MM.1S (cell line): ENCODE measurements around the gene MEIS2.

Experiments
- DNase-seq: peaks from one replicate; pipeline ENCODE4 v3.0.0-alpha.2; 2015
- H2AFZ ChIP-seq: fragments of 300-600 bp; sonication (generic); 2 replicates; pipeline ENCODE4 v1.6.0; 2016; ENCODE audit warnings: antibody characterized with exemption, low read length
- H3F3A ChIP-seq: fragments of 300-600 bp; sonication (generic); 2 replicates; pipeline ENCODE4 v1.6.1; 2016; ENCODE audit warnings: mild to moderate bottlenecking, antibody characterized with exemption, low read length, moderate library complexity, mixed read lengths; ENCODE audit not compliant: insufficient read depth
- H3K27ac ChIP-seq: fragments of 300-600 bp; sonication (generic); 2 replicates; pipeline ENCODE4 v1.5.1; 2016; ENCODE audit warnings: mild to moderate bottlenecking, low read length
- H3K27me3 ChIP-seq: fragments of 300-600 bp; sonication (generic); replicated peaks from 2 replicates; pipeline ENCODE4 v1.6.0; 2016; ENCODE audit warnings: low read length; ENCODE audit not compliant: insufficient read depth
- H3K36me3 ChIP-seq: fragments of 300-600 bp; sonication (generic); replicated peaks from 2 replicates; pipeline ENCODE4 v1.6.1; 2016; ENCODE audit warnings: mild to moderate bottlenecking, low read length, mixed read lengths; ENCODE audit not compliant: insufficient read depth
- H3K4me1 ChIP-seq: fragments of 300-600 bp; sonication (generic); 2 replicates; pipeline ENCODE4 v1.6.1; 2016; ENCODE audit warnings: low read length, mixed read lengths
- H3K4me2 ChIP-seq: fragments of 300-600 bp; sonication (generic); 2 replicates; pipeline ENCODE4 v1.6.0; 2016; ENCODE audit warnings: low read depth, low read length
- H3K4me3 ChIP-seq: fragments of 300-600 bp; sonication (generic); 2 replicates; pipeline ENCODE4 v1.5.1; 2016; ENCODE audit warnings: low read length, mixed read lengths
- H3K79me2 ChIP-seq: fragments of 300-600 bp; sonication (generic); 2 replicates; pipeline ENCODE4 v1.6.1; 2016; ENCODE audit warnings: mixed run types, low read length, mixed read lengths
- H3K9ac ChIP-seq: fragments of 300-600 bp; sonication (generic); 2 replicates; pipeline ENCODE4 v1.6.1; 2016; ENCODE audit warnings: low read length, mixed read lengths
- H3K9me2 ChIP-seq: fragments of 300-600 bp; sonication (generic); replicated peaks from 2 replicates; pipeline ENCODE4 v1.6.1; 2016; ENCODE audit warnings: mild to moderate bottlenecking, low read length, mixed read lengths; ENCODE audit not compliant: insufficient read depth
- H3K9me3 ChIP-seq: fragments of 300-600 bp; sonication (generic); replicated peaks from 2 replicates; pipeline ENCODE4 v1.6.1; 2016; ENCODE audit warnings: mild to moderate bottlenecking, low read length, mixed read lengths; ENCODE audit not compliant: insufficient read depth
- H4K20me1 ChIP-seq: fragments of 300-600 bp; sonication (generic); 2 replicates; pipeline ENCODE4 v1.6.1; 2016; ENCODE audit warnings: mild to moderate bottlenecking, low read length, moderate library complexity, mixed read lengths; ENCODE audit not compliant: insufficient read depth
- EZH2 ChIP-seq: fragments of 300-600 bp; sonication (generic); optimal IDR thresholded peaks from 2 replicates; pipeline ENCODE3; 2017; ENCODE audit warnings: low read depth, mild to moderate bottlenecking, antibody characterized with exemption, low read length, mixed read lengths
- EZH2phosphoT487 ChIP-seq: fragments of 300-600 bp; sonication (generic); IDR thresholded peaks from 2 replicates; pipeline ENCODE4 v1.6.1; 2018; ENCODE audit warnings: antibody characterized with exemption, low read length
- TF ChIP-seq, protein P1 (sequence below): fragments of 300-600 bp; sonication (generic); IDR thresholded peaks from 2 replicates; pipeline ENCODE4 v1.5.1; 2016; ENCODE audit warnings: antibody characterized with exemption, low read length, mixed read lengths

MEIS2 gene

DNA sequence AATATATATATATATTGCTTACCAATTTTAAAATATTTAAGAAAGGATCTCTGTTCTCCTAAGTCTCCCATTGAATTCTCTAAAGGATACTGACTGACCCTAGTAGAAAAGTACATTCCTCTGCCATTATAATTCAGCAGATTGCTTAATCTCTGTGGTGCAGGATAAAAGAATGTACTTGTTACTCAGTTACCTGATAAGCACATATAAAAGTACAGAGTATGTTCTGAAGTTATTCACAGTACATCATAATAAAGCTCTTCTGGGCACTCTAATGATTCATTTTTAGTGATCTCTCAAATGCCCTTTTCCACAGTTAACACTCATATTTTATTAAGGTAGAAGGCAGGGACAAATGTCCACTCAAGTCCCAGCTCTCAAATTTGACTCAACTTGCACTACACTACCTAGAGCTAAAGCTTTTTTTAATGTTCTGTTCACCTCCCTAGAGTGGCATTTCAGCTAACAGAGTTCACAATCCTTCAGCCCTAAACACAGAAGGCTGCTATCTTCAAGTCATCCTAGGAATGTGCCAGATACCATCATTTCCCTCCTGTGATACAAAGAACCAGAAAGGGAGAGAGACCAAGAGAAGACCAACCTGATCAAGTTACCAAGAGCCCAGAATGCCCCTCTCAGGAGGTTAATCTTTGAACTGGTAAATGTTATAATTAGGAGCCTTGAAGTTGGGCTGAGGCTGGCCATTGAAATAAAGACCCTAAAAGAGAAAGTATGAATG lies 53.3 kb downstream of the MEIS2 start:
- no peak overlapping the region for H3K9ac ChIP-seq
- no peaks in the 10 kb centered on the region for H3K4me1 ChIP-seq
- H3K27me3 ChIP-seq, result no peaks in the 10 kb centered on the region
- no peaks in the 10 kb centered on the region for H4K20me1 ChIP-seq
- H3K4me3 ChIP-seq, result no peak overlapping the region
- DNase-seq, result no peak
- TF ChIP-seq EZH2phosphoT487 (no peak), EZH2 (no peak)
- TF ChIP-seq, protein P1, sequence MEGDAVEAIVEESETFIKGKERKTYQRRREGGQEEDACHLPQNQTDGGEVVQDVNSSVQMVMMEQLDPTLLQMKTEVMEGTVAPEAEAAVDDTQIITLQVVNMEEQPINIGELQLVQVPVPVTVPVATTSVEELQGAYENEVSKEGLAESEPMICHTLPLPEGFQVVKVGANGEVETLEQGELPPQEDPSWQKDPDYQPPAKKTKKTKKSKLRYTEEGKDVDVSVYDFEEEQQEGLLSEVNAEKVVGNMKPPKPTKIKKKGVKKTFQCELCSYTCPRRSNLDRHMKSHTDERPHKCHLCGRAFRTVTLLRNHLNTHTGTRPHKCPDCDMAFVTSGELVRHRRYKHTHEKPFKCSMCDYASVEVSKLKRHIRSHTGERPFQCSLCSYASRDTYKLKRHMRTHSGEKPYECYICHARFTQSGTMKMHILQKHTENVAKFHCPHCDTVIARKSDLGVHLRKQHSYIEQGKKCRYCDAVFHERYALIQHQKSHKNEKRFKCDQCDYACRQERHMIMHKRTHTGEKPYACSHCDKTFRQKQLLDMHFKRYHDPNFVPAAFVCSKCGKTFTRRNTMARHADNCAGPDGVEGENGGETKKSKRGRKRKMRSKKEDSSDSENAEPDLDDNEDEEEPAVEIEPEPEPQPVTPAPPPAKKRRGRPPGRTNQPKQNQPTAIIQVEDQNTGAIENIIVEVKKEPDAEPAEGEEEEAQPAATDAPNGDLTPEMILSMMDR, result no peak
- H3K27ac ChIP-seq, result no peak overlapping the region
- no peaks in the 10 kb centered on the region for H3F3A ChIP-seq
- no peak overlapping the region for H3K4me2 ChIP-seq
- H3K9me2 ChIP-seq, result no peaks in the 10 kb centered on the region
- no peak overlapping the region for H2AFZ ChIP-seq
- H3K79me2 ChIP-seq, result no peaks in the 10 kb centered on the region
- H3K36me3 ChIP-seq, result no peaks in the 10 kb centered on the region
- no peaks in the 10 kb centered on the region for H3K9me3 ChIP-seq

DNA sequence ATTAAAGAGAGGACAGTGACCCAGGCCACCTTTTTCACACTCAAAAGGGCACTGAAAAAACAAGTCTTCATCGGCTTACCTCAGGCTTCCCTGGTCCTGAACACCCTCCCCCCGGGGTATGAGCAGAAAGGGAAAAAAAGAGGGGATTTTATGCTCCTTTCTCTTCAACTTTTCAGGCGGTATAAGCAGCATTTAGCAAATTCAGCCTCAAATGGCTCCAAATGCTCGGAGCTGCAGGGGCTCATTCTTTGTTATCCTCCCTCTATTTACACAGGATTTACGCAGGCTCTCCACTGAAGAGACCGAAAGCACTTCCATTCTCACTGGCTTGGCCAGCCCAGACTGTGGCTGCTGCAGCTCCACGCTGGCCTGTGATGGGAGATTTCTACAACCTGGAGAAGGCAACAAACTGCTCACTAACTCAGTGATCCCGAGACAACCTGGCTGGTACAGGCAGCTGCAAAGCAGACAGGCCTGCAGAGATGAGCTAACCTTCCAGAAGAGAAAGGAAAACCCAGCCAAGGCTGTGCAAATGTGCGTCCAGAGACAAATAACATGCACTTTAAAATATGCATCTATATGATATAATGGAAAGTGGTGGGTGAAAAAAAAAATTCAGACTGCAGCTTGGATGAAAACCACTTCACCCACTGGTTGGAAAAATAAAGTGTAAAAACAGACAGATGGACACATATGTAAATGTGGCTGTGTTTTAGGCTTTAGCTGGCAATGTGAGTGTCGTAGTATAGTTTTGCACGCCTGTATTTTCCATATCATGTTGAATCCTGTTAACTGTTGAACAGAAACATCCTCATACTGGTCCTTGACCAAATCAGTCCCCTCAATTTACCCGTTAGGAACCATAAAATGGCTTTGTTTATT lies 54.2 kb downstream of the MEIS2 start:
- Histone ChIP-seq H3K36me3 (no peaks in the 10 kb centered on the region), H3K4me1 (0 out of 2 replicates have a peak, but pooled peaks cover 3% of the 10 kb centered on the region), H3K27me3 (no peaks in the 10 kb centered on the region), H3K9ac (no peak overlapping the region), H4K20me1 (no peaks in the 10 kb centered on the region), H3K27ac (no peak overlapping the region), H3F3A (no peaks in the 10 kb centered on the region), H3K9me3 (no peaks in the 10 kb centered on the region), H2AFZ (no peak overlapping the region), H3K4me2 (no peak overlapping the region), H3K4me3 (no peak overlapping the region), H3K9me2 (no peaks in the 10 kb centered on the region), H3K79me2 (no peaks in the 10 kb centered on the region)
- TF ChIP-seq EZH2phosphoT487, result no peak
- TF ChIP-seq EZH2, result no peak
- TF ChIP-seq, protein P1, result no peak
- DNase-seq, result no peak

DNA sequence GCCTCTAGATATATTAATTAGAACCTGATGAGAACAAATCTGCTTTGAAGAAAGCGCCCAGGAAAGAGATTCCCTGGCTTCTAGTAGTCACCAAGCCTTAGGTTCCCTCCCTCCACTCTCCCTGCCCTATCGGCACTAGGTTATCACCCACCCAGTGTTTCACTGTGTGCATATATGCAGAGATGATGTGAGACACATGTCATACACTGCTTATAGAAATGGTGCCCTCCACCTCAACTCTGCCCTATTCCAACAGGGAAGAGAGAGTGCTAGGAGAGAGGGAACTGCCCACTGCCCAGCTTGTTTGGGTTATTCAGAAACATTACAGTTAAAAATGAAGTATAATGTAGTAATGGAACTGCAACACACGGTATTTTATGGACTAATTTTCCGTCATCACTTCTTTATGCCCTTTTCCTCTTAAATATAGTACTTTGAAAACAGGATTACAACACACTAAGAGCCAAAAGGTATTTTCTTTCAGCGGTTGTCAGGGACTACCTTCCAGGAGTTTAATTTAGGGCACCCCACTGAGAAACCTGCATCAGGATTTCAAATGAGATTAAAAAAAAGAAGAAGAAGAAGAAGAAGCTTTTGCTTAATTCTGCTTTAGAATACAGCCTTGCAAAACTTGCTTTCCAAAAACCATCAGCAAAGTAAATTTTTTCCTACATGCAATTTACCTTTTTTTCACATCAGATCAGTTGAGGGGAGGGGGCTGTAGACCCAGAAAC lies 55.3 kb downstream of the MEIS2 start:
- H3K4me1 ChIP-seq, result 0 out of 2 replicates have a peak, but pooled peaks cover 6% of the 10 kb centered on the region
- H2AFZ ChIP-seq, result no peak overlapping the region
- no peak overlapping the region for H3K4me2 ChIP-seq
- H3K9me2 ChIP-seq, result no peaks in the 10 kb centered on the region
- H3K9ac ChIP-seq, result no peak overlapping the region
- no peak overlapping the region for H3K27ac ChIP-seq
- H3K9me3 ChIP-seq, result no peaks in the 10 kb centered on the region
- H3K79me2 ChIP-seq, result no peaks in the 10 kb centered on the region
- no peaks in the 10 kb centered on the region for H3K27me3 ChIP-seq
- H4K20me1 ChIP-seq, result no peaks in the 10 kb centered on the region
- DNase-seq, result no peak
- H3F3A ChIP-seq, result no peaks in the 10 kb centered on the region
- no peak overlapping the region for H3K4me3 ChIP-seq
- no peaks in the 10 kb centered on the region for H3K36me3 ChIP-seq
- TF ChIP-seq EZH2phosphoT487 (no peak), EZH2 (no peak)
- TF ChIP-seq, protein P1, result no peak
